Measurements from ENCODE around the gene PTDSS2. TPM values are rescaled to one million over a fixed set of nuclear protein-coding genes. Genes with fewer than 3 reads are reported as not detected.

PTDSS2 gene
- total RNA-seq, 2 donors from 2014 or later: 55.2 to 56.1 TPM

DNA sequence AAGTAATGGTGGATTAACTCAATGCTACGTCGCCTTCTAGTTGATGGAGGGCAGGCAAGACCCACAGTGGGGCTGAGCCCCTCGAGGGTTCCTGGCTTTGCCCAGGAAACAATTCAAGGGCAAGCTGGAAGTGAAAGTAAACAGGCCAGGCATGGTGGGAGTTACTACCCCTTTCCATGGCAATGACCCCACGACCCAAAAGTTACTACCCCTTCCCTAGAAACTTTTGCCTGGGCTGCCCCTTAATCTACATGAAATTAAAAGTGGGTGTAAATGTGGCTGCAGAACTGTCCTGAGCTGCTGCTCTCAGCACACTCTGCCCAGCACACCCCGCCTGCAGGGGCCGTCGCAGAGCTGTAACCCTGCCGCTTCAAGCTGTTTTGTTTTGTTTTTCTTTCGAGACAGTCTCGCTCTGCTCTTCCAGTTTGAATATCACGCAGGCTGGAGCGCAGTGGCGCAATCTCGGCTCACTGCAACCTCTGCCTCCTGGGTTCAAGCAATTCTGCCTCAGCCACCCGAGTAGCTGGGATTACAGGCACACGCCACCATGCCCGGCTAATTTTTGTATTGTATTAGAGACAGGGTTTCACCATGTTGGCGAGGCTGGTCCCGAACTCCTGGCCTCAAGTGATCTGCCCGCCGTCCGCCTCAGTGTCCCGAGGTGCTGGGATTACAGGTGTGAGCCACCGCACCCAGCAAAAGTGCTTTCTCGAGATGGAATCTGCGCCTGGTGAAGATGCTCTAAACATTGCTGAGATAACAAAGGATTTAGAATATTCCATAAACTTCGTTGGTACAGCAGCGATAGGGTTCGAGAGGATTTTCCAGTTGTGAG, 62.9 kb downstream of the PTDSS2 start:
- Mint-ChIP-seq H3K27ac (no peak overlapping the region), H3K36me3 (ENCODE audit: low read depth) (peaks cover 58% of the 10 kb centered on the region)

DNA sequence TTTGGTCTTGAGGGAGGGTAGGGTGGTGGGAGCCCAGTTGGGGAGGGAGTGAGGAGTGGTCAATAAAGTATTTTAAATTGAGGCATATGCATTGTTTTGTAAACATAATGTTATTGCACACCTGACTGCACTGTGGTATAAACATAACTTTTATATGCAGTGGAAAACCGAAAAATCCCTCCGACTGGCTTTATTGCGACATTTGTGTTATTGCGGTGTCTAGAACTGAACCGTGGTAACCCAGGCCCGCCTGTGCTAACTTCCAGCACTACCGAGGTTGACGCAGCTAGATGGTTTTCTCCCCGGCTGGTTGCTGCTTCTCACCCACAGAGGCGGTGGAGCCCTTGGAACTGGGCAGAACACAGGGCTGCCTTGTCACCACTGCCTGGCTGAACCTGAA, 64.5 kb downstream of the PTDSS2 start:
- WGBS, 2 experiments (ENCODE audit: insufficient coverage in 1 of 2, insufficient read length in 1 of 2): 95 to 97% methylated on average over 10 of the region's 10 CpGs
- no peak overlapping the region for H3K27ac Mint-ChIP-seq

More for the DNA sequence above, 62.9 kb downstream of the PTDSS2 start:
- no peak overlapping the region for H3K4me3 ChIP-seq (ENCODE audit: low read length)
- DNase-seq: no peak
- Mint-ChIP-seq H3K4me3 (no peak overlapping the region), H3K4me1 (no peaks in the 10 kb centered on the region), H3K9me3 (peaks cover 19% of the 10 kb centered on the region), H3K27me3 (ENCODE audit: insufficient read depth) (no peaks in the 10 kb centered on the region)
- no peak overlapping the region for H3K9ac ChIP-seq (ENCODE audit: extremely low read depth, low read length, poor library complexity, severe bottlenecking)
- no peaks in the 10 kb centered on the region for H3K4me1 ChIP-seq (ENCODE audit: control insufficient read depth, insufficient read depth, low read length)
- peaks cover 11% of the 10 kb centered on the region for H3K9me3 ChIP-seq (ENCODE audit: control insufficient read depth, low read length)
- H3K27me3 ChIP-seq (ENCODE audit: control insufficient read depth, insufficient read depth, low read length, poor library complexity, severe bottlenecking): no peaks in the 10 kb centered on the region
- 93% methylated on average over 26 to 29 of the region's 29 CpGs for WGBS, 2 experiments (ENCODE audit: insufficient coverage in 1 of 2, insufficient read length in 1 of 2)
- H3K27ac ChIP-seq (ENCODE audit: low read depth, low read length): no peak overlapping the region
- peaks cover 21% of the 10 kb centered on the region for H3K36me3 ChIP-seq (ENCODE audit: control insufficient read depth, insufficient read depth, low read length)
- TF ChIP-seq, protein P1, sequence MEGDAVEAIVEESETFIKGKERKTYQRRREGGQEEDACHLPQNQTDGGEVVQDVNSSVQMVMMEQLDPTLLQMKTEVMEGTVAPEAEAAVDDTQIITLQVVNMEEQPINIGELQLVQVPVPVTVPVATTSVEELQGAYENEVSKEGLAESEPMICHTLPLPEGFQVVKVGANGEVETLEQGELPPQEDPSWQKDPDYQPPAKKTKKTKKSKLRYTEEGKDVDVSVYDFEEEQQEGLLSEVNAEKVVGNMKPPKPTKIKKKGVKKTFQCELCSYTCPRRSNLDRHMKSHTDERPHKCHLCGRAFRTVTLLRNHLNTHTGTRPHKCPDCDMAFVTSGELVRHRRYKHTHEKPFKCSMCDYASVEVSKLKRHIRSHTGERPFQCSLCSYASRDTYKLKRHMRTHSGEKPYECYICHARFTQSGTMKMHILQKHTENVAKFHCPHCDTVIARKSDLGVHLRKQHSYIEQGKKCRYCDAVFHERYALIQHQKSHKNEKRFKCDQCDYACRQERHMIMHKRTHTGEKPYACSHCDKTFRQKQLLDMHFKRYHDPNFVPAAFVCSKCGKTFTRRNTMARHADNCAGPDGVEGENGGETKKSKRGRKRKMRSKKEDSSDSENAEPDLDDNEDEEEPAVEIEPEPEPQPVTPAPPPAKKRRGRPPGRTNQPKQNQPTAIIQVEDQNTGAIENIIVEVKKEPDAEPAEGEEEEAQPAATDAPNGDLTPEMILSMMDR (conservative IDR thresholded peaks at IDR 0.05): no peak

DNA sequence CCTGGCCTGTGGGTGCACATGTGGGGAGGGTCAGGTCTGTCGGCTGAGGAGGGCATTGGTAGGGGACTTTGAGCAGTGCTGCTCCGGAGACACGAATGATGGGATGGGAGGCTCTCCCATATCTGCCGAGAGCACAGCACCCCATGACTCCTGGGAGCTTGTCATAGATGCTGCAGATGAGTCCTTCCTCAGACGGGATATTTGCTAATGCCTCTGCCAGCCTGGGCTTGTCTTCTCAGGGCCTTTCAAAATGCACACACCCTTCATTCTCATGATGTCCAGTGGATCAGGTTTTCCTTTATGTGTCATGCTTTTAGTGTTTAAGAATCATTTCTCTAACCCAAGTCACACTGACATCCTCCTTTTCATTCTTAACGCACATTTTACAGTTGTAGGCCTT, 65.1 kb downstream of the PTDSS2 start:
- 92 to 95% methylated on average over 5 to 6 of the region's 6 CpGs for WGBS, 2 experiments (ENCODE audit: insufficient coverage in 1 of 2, insufficient read length in 1 of 2)
- H3K27me3 ChIP-seq (ENCODE audit: control insufficient read depth, insufficient read depth, low read length, poor library complexity, severe bottlenecking): no peaks in the 10 kb centered on the region
- Mint-ChIP-seq H3K36me3 (ENCODE audit: low read depth) (peaks cover 47% of the 10 kb centered on the region), H3K4me3 (no peak overlapping the region), H3K27ac (no peak overlapping the region), H3K27me3 (ENCODE audit: insufficient read depth) (peaks cover 2% of the 10 kb centered on the region), H3K4me1 (no peaks in the 10 kb centered on the region), H3K9me3 (peaks cover 27% of the 10 kb centered on the region)
- TF ChIP-seq, protein P1 (conservative IDR thresholded peaks at IDR 0.05): no peak
- H3K36me3 ChIP-seq (ENCODE audit: control insufficient read depth, insufficient read depth, low read length): peaks cover 11% of the 10 kb centered on the region
- no peak overlapping the region for H3K27ac ChIP-seq (ENCODE audit: low read depth, low read length)
- peaks cover 15% of the 10 kb centered on the region for H3K9me3 ChIP-seq (ENCODE audit: control insufficient read depth, low read length)
- no peak overlapping the region for H3K4me3 ChIP-seq (ENCODE audit: low read length)
- no peaks in the 10 kb centered on the region for H3K4me1 ChIP-seq (ENCODE audit: control insufficient read depth, insufficient read depth, low read length)
- DNase-seq: no peak
- no peak overlapping the region for H3K9ac ChIP-seq (ENCODE audit: extremely low read depth, low read length, poor library complexity, severe bottlenecking)

More for the DNA sequence above, 64.5 kb downstream of the PTDSS2 start:
- DNase-seq: no peak
- peaks cover 2% of the 10 kb centered on the region for H3K27me3 Mint-ChIP-seq (ENCODE audit: insufficient read depth)
- H3K36me3 Mint-ChIP-seq (ENCODE audit: low read depth): peaks cover 53% of the 10 kb centered on the region
- Histone ChIP-seq H3K4me3 (ENCODE audit: low read length) (no peak overlapping the region), H3K27me3 (ENCODE audit: control insufficient read depth, insufficient read depth, low read length, poor library complexity, severe bottlenecking) (no peaks in the 10 kb centered on the region), H3K9me3 (ENCODE audit: control insufficient read depth, low read length) (peaks cover 15% of the 10 kb centered on the region), H3K27ac (ENCODE audit: low read depth, low read length) (no peak overlapping the region), H3K9ac (ENCODE audit: extremely low read depth, low read length, poor library complexity, severe bottlenecking) (no peak overlapping the region), H3K4me1 (ENCODE audit: control insufficient read depth, insufficient read depth, low read length) (no peaks in the 10 kb centered on the region), H3K36me3 (ENCODE audit: control insufficient read depth, insufficient read depth, low read length) (peaks cover 16% of the 10 kb centered on the region)
- H3K4me3 Mint-ChIP-seq: no peak overlapping the region
- H3K4me1 Mint-ChIP-seq: no peaks in the 10 kb centered on the region
- TF ChIP-seq, protein P1 (conservative IDR thresholded peaks at IDR 0.05): no peak
- peaks cover 27% of the 10 kb centered on the region for H3K9me3 Mint-ChIP-seq

All from endodermal cell (in vitro differentiated cells).